HG03565 (cell line): ENCODE data around the gene TUBGCP6.

Source experiments
- ATAC-seq: cut with Tn5 transposase; IDR thresholded peaks from one replicate; pipeline ENCODE4 v1.9.1; 2021; ENCODE audit warnings: mild to moderate bottlenecking, moderate library complexity; ENCODE audit not compliant: unreplicated experiment

The TUBGCP6 gene

GRCh38 chr22:50184004-50184901 is 60.6 kb downstream of the TUBGCP6 start:
- no peak for ATAC-seq

- no peak for ATAC-seq
Measured at GRCh38 chr22:50183141-50183971, 61.5 kb downstream of the TUBGCP6 start.

GRCh38 chr22:50182176-50183081 is 62.4 kb downstream of the TUBGCP6 start:
- ATAC-seq: no peak

- no peak for ATAC-seq
Measured at GRCh38 chr22:50180727-50181521, 63.9 kb downstream of the TUBGCP6 start.

- no peak for ATAC-seq
Measured at GRCh38 chr22:50179937-50180726, 64.7 kb downstream of the TUBGCP6 start.

GRCh38 chr22:50178871-50179869 is 65.7 kb downstream of the TUBGCP6 start:
- no peak for ATAC-seq

GRCh38 chr22:50178471-50178864 is 66.4 kb downstream of the TUBGCP6 start:
- ATAC-seq: no peak

GRCh38 chr22:50177537-50178470 is 67.0 kb downstream of the TUBGCP6 start:
- ATAC-seq: no peak

- no peak for ATAC-seq
Measured at GRCh38 chr22:50176850-50177536, 67.8 kb downstream of the TUBGCP6 start.

- no peak for ATAC-seq
Measured at GRCh38 chr22:50175921-50176849, 68.6 kb downstream of the TUBGCP6 start.

- ATAC-seq: no peak
Measured at GRCh38 chr22:50175191-50175461, 69.7 kb downstream of the TUBGCP6 start.

GRCh38 chr22:50174382-50175190 is 70.2 kb downstream of the TUBGCP6 start:
- no peak for ATAC-seq

- ATAC-seq: no peak
Measured at GRCh38 chr22:50173983-50174355, 70.9 kb downstream of the TUBGCP6 start.

GRCh38 chr22:50173311-50173982 is 71.4 kb downstream of the TUBGCP6 start:
- ATAC-seq: no peak
